A549 treated with AZD9567 at 1 μM for 4 hours (cell line): ENCODE results near the gene MYL12A. TPM values are rescaled to one million over a fixed set of nuclear protein-coding genes. Genes with fewer than 3 reads are reported as not detected.

Experiments used
- total RNA-seq: library from RNA; stranded (reverse); fragments of 200-300 nt; extraction: Qiagen RNA extraction; gene quantifications from 5 replicates; pipeline ENCODE4 v1.2.3, GENCODE V29; 2022; ENCODE audit not compliant: insufficient read depth

Gene MYL12A
- total RNA-seq, result 295 to 354 TPM (median 339 TPM) in 5 replicates

GRCh38 chr18:3247240-3248061 lies at the start of gene MYL12A:
MYL12A (plus strand) TSS chr18:3247801; CDS start chr18:3253248, 5,447 bp downstream.

GRCh38 chr18:3219631-3220335 lies 27.8 kb upstream of the MYL12A start, which contains the start of gene MYOM1:
MYOM1 (minus strand) TSS chr18:3219968; CDS start chr18:3215223, 4,745 bp downstream.

GRCh38 chr18:3261373-3262233 lies 14.0 kb downstream of the MYL12A start, which contains the start of gene MYL12B:
MYL12B (plus strand) TSS chr18:3262133; CDS start chr18:3272899, 10,766 bp downstream.

Other genes starting within 250 kb of the MYL12A start
- gene LPIN2, start 234.7 kb upstream of the MYL12A start, total RNA-seq, result 13.2 to 19.7 TPM (median 18.2 TPM) in 5 replicates
- gene MYOM1, start 27.8 kb upstream of the MYL12A start, total RNA-seq, result 0.05 to 0.08 TPM (median 0.06 TPM) in 4 of 5 replicates, not detected in the other
- 358 to 414 TPM (median 405 TPM) in 5 replicates for gene MYL12B, start 14.3 kb downstream of the MYL12A start, total RNA-seq
- gene TGIF1, start 202.4 kb downstream of the MYL12A start, total RNA-seq, result 91.0 to 126 TPM (median 115 TPM) in 5 replicates